PFSK-1 (cell line): ENCODE results near the gene AHDC1.

Source experiments
- FOXP2 ChIP-seq: optimal IDR thresholded peaks from 2 replicates; pipeline ENCODE3; 2011; ENCODE audit warnings: borderline replicate concordance, control low read depth, inconsistent platforms; ENCODE audit not compliant: insufficient read depth; ENCODE audit errors: extremely low read length, extremely low read depth
- POLR2AphosphoS5 ChIP-seq: IDR thresholded peaks from 2 replicates; pipeline ENCODE4 v1.6.1; 2012; ENCODE audit warnings: low read depth, mild to moderate bottlenecking, control low read depth, low read length, moderate library complexity
- SIN3A ChIP-seq: IDR thresholded peaks from 2 replicates; pipeline ENCODE4 v1.6.1; 2012; ENCODE audit warnings: mild to moderate bottlenecking, low read length, moderate library complexity, borderline replicate concordance; ENCODE audit not compliant: insufficient read depth
- TAF1 ChIP-seq: IDR thresholded peaks from 2 replicates; pipeline ENCODE4 v1.6.1; 2012; ENCODE audit warnings: low read length, control low read depth, borderline replicate concordance; ENCODE audit not compliant: insufficient read depth
- TF ChIP-seq, protein P1 (sequence below), 2 experiments: IDR thresholded peaks; 2 replicates each; pipeline versions ENCODE4 v1.6.1 to v1.8.0; 2011 to 2012; ENCODE audit warnings: low read depth in 2 of 2, low read length in 2 of 2, control low read depth in 1 of 2, inconsistent platforms in 1 of 2, mild to moderate bottlenecking in 1 of 2, moderate library complexity in 1 of 2; ENCODE audit not compliant: insufficient read depth in 1 of 2

DNA sequence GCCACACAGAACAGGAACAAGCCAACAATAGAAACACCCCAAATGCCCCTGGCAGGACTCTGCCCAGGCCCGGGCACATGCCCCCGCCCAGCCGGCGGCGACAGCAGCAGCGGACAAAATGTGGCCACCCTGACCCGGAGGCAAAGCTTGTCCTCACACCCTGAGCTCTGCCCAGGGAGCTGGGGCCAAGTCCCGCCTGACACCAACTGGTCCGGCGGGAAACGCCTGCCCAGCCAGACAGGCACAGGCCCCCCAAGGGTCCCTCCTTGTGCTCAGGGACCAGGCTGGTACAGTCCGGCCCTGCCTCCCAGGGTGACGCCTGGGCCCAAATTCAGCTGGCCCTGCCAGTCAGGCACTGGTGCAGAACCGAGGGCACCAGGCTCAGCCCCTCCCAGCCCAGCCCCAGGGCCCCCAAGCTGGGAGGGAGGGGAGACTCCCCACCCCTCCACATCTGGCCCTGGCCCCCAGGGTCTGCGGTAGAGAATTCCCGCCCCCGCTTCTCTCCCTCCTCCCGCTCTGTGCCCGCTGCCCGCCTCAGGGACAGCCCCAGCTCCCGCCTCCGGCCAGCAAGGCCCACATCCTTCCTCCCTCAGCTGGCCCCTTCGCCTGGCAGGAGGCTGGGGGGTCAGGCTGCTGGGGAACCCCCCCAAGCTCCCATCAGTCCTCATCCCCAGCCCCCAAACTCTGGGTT is 2.0 kb downstream of the AHDC1 start:
- TF ChIP-seq TAF1 (no peak), POLR2AphosphoS5 (no peak), SIN3A (no peak), FOXP2 (no peak)
- TF ChIP-seq, protein P1, sequence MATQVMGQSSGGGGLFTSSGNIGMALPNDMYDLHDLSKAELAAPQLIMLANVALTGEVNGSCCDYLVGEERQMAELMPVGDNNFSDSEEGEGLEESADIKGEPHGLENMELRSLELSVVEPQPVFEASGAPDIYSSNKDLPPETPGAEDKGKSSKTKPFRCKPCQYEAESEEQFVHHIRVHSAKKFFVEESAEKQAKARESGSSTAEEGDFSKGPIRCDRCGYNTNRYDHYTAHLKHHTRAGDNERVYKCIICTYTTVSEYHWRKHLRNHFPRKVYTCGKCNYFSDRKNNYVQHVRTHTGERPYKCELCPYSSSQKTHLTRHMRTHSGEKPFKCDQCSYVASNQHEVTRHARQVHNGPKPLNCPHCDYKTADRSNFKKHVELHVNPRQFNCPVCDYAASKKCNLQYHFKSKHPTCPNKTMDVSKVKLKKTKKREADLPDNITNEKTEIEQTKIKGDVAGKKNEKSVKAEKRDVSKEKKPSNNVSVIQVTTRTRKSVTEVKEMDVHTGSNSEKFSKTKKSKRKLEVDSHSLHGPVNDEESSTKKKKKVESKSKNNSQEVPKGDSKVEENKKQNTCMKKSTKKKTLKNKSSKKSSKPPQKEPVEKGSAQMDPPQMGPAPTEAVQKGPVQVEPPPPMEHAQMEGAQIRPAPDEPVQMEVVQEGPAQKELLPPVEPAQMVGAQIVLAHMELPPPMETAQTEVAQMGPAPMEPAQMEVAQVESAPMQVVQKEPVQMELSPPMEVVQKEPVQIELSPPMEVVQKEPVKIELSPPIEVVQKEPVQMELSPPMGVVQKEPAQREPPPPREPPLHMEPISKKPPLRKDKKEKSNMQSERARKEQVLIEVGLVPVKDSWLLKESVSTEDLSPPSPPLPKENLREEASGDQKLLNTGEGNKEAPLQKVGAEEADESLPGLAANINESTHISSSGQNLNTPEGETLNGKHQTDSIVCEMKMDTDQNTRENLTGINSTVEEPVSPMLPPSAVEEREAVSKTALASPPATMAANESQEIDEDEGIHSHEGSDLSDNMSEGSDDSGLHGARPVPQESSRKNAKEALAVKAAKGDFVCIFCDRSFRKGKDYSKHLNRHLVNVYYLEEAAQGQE (IDR thresholded peaks at IDR 0.05; ENCODE audit: insufficient read depth in 1 of 2, low read depth in 2 of 2, low read length in 2 of 2) = no peak
